Colon (tissue), 2 donors: ENCODE measurements around the gene RAET1L.
"Not testable (repeated sequence)": the region's sequence is repeated elsewhere in the genome, so short reads cannot be mapped to it uniquely, and the experiment has no call there.

Experiments used
- FAIRE-seq: peaks from 2 replicates; lab custom pipeline; 2012; peaks lifted over from hg19 to GRCh38; lab: Jason Lieb, UNC
- donor health status: control.
- donor health status: control.

Gene RAET1L

GRCh38 chr6:150025201-150025917, at the start of gene RAET1L:
TSS of gene RAET1L (minus strand) at chr6:150025532. CDS start at chr6:150025471, 61 bp downstream.
- no peak for FAIRE-seq

- FAIRE-seq: no peak
These were observed 49.7 kb upstream of the RAET1L start for GRCh38 chr6:150075034-150075421.

GRCh38 chr6:150074396-150075033, 49.2 kb upstream of the RAET1L start:
- not testable (repeated sequence) for FAIRE-seq

GRCh38 chr6:150072201-150072600, 46.9 kb upstream of the RAET1L start:
- FAIRE-seq: no peak

- FAIRE-seq: no peak
These were observed 45.0 kb upstream of the RAET1L start for GRCh38 chr6:150070236-150070818.

- FAIRE-seq: no peak
These were observed 44.4 kb upstream of the RAET1L start for GRCh38 chr6:150069706-150070105.

- no peak for FAIRE-seq
These were observed 43.7 kb upstream of the RAET1L start, which contains the start of gene ULBP3 for GRCh38 chr6:150068720-150069648. TSS of gene ULBP3 (minus strand) at chr6:150069121. CDS start at chr6:150069066, 55 bp downstream.

GRCh38 chr6:150068151-150068550, 42.8 kb upstream of the RAET1L start:
- no peak for FAIRE-seq

- FAIRE-seq: no peak
These were observed 39.8 kb upstream of the RAET1L start for GRCh38 chr6:150065083-150065482.

GRCh38 chr6:150063640-150064039, 38.3 kb upstream of the RAET1L start:
- FAIRE-seq: no peak

- not testable (repeated sequence) for FAIRE-seq
These were observed 34.6 kb upstream of the RAET1L start for GRCh38 chr6:150059973-150060372.

GRCh38 chr6:150058986-150059385, 33.7 kb upstream of the RAET1L start:
- FAIRE-seq: no peak

- no peak for FAIRE-seq
These were observed 33.0 kb upstream of the RAET1L start for GRCh38 chr6:150058231-150058792.

- FAIRE-seq: no peak
These were observed 32.2 kb upstream of the RAET1L start for GRCh38 chr6:150057501-150057951.

GRCh38 chr6:150056916-150057315, 31.6 kb upstream of the RAET1L start:
- no peak for FAIRE-seq

GRCh38 chr6:150056156-150056555, 30.8 kb upstream of the RAET1L start:
- no peak for FAIRE-seq

GRCh38 chr6:150055131-150055530, 29.8 kb upstream of the RAET1L start:
- no peak for FAIRE-seq

- no peak for FAIRE-seq
These were observed 28.1 kb upstream of the RAET1L start for GRCh38 chr6:150053450-150053849.

- FAIRE-seq: no peak
These were observed 25.5 kb upstream of the RAET1L start for GRCh38 chr6:150050846-150051245.

- FAIRE-seq: no peak
These were observed 22.8 kb upstream of the RAET1L start for GRCh38 chr6:150048099-150048498.

- FAIRE-seq: no peak
These were observed 21.6 kb upstream of the RAET1L start for GRCh38 chr6:150046943-150047342.
